PC-3 (cell line): ENCODE data around the gene THSD8. TPM values are rescaled to one million over a fixed set of nuclear protein-coding genes. Genes with fewer than 3 reads are reported as not detected.

ENCODE experiments used
- ATAC-seq: fragments of 200-7000 bp; cut with Tn5 transposase; 2 replicates; pipeline ENCODE4 v1.9.1; 2020; ENCODE audit warnings: mild to moderate bottlenecking, moderate library complexity
- BruUV-seq: library from RNA; stranded (reverse); fragments of 400-500 nt; replicated peaks from 2 replicates; lab custom pipeline; 2021; lab: Mats Ljungman, UMichigan
- CTCF ChIA-PET: fragments of 300-600 bp; sonication (Branson Sonifier 250); formaldehyde crosslinking; loops from one replicate; lab custom pipeline; 2022; ENCODE audit warnings: antibody characterized with exemption; lab: Charles Lee
- POLR2A ChIA-PET: fragments of 300-600 bp; sonication (Branson Sonifier 250); formaldehyde crosslinking; loops from one replicate; lab custom pipeline; 2022; ENCODE audit warnings: antibody characterized with exemption; ENCODE audit not compliant: unreplicated experiment; lab: Charles Lee
- DNase-seq: peaks from one replicate; pipeline ENCODE4 v3.0.0-alpha.2; 2015
- H2AFZ ChIP-seq: fragments of 300-600 bp; sonication (generic); 2 replicates; pipeline ENCODE4 v1.6.0; 2016; ENCODE audit warnings: antibody characterized with exemption, low read length
- H3F3A ChIP-seq: fragments of 300-600 bp; sonication (generic); one replicate; pipeline ENCODE4 v1.6.0; 2017; ENCODE audit warnings: antibody characterized with exemption, low read length, control low read depth, mild to moderate bottlenecking; ENCODE audit not compliant: unreplicated experiment
- H3K27ac ChIP-seq: fragments of 300-600 bp; sonication (generic); 2 replicates; pipeline ENCODE4 v1.5.1; 2016; ENCODE audit warnings: mild to moderate bottlenecking, low read length
- H3K27me3 ChIP-seq: fragments of 300-600 bp; sonication (generic); 2 replicates; pipeline ENCODE4 v1.6.1; 2016; ENCODE audit warnings: low read length, mixed read lengths
- H3K36me3 ChIP-seq: fragments of 300-600 bp; sonication (generic); 2 replicates; pipeline ENCODE4 v1.6.1; 2016; ENCODE audit warnings: low read depth, mixed run types, low read length, mixed read lengths
- H3K4me1 ChIP-seq: fragments of 300-600 bp; sonication (generic); 2 replicates; pipeline ENCODE4 v1.5.1; 2016; ENCODE audit warnings: low read length; ENCODE audit not compliant: insufficient read depth
- H3K4me2 ChIP-seq: fragments of 300-600 bp; sonication (generic); 2 replicates; pipeline ENCODE4 v1.6.0; 2016; ENCODE audit warnings: low read length
- H3K4me3 ChIP-seq: fragments of 300-600 bp; sonication (generic); 2 replicates; pipeline ENCODE4 v1.5.1; 2016; ENCODE audit warnings: mild to moderate bottlenecking, low read length, mixed read lengths
- H3K79me2 ChIP-seq: fragments of 300-600 bp; sonication (generic); 2 replicates; pipeline ENCODE4 v1.6.1; 2017; ENCODE audit warnings: low read length, mixed read lengths
- H3K9ac ChIP-seq: fragments of 300-600 bp; sonication (generic); 2 replicates; pipeline ENCODE4 v1.6.0; 2016; ENCODE audit warnings: mild to moderate bottlenecking, low read length
- H3K9me2 ChIP-seq: fragments of 300-600 bp; sonication (generic); replicated peaks from 2 replicates; pipeline ENCODE4 v1.6.1; 2016; ENCODE audit warnings: mixed run types, low read length, mixed read lengths
- H3K9me3 ChIP-seq: fragments of 300-600 bp; sonication (generic); 2 replicates; pipeline ENCODE4 v1.6.1; 2016; ENCODE audit warnings: low read length, mixed read lengths
- H4K20me1 ChIP-seq: fragments of 300-600 bp; sonication (generic); 2 replicates; pipeline ENCODE4 v1.6.1; 2016; ENCODE audit warnings: low read length, mixed read lengths
- EZH2 ChIP-seq: fragments of 300-600 bp; sonication (generic); IDR thresholded peaks from one replicate; pipeline ENCODE4 v1.6.1; 2017; ENCODE audit warnings: antibody characterized with exemption, mild to moderate bottlenecking, low read length; ENCODE audit not compliant: unreplicated experiment
- EZH2phosphoT487 ChIP-seq: fragments of 300-600 bp; sonication (generic); IDR thresholded peaks from 2 replicates; pipeline ENCODE4 v1.6.1; 2018; ENCODE audit warnings: mild to moderate bottlenecking, antibody characterized with exemption, low read length, borderline replicate concordance
- intact Hi-C: fragments of 100-400 bp; cut with micrococcal nuclease; formaldehyde crosslinking; loops from 2 replicates; pipeline ENCODE4 v1.9.0; 2023
- total RNA-seq: library from RNA; depleted of rRNA; stranded (reverse); fragments of >200 nt; gene quantifications from 2 replicates; pipeline ENCODE4 v1.2.3, GENCODE V29; 2014
- TF ChIP-seq, protein P1 (sequence below): fragments of 300-600 bp; sonication (generic); conservative IDR thresholded peaks from 2 replicates; pipeline ENCODE4 v1.5.1; 2017; ENCODE audit warnings: antibody characterized with exemption, low read depth, mild to moderate bottlenecking, low read length

THSD8 gene
- total RNA-seq, 1 experiment from 2014 or later, result not detected

DNA sequence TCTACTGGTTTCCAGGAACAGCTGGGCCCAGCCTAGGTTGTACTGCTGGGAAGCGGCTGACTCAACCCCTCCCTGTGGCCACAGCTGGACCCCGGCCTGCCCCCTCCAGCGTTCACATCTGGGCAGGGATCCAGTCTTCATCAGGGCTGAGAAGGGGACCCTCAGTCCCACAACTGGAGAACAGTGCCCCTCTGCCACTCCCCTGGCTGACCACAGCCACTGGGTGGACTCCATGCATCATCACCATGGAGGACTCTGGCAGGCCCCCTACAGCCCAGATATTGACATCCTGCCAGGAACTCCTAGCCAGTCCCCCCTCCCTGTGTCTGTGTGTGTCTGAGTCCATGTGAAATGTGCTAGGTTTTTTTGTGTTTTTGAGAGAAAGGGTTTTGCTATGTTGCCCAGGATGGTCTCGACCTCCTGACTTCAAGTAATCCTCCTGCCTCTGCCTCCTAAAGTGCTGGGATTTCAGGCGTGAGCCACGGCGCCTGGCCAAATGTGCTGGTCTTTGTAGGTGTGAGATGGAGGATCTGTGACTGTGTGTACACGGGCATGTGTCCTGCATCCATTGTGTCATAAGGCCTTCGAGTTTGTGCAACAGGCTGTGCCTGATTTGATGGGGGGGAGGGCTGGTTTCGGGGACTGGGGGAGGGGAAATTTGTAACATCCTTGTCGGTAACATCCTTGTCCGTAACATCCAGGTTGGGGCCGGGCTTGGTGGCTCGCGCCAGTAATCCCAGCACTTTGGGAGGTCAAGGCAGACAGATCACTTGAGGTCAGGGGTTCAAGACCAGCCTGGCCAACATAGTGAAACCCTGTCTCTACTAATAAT is 22.5 kb upstream of the THSD8 start:
- H2AFZ ChIP-seq, result peak overlapping the region; percentile 86; the same call in 1 of the 2 replicates
- H3K9ac ChIP-seq, result 0 out of 2 replicates have a peak overlapping the region, but pooled peaks have one; percentile 59
- no peaks in the 10 kb centered on the region for H4K20me1 ChIP-seq
- no peak overlapping the region for H3K27ac ChIP-seq
- ATAC-seq (no peak), DNase-seq (peak; percentile 27)
- POLR2A ChIA-PET, result no interaction called here
- H3K27me3 ChIP-seq, result no peaks in the 10 kb centered on the region
- peaks cover 44% of the 10 kb centered on the region for H3K4me1 ChIP-seq
- peaks cover 5% of the 10 kb centered on the region for H3F3A ChIP-seq
- H3K4me3 ChIP-seq, result no peak overlapping the region
- CTCF ChIA-PET, result no interaction called here
- TF ChIP-seq EZH2phosphoT487, result no peak
- TF ChIP-seq, protein P1, sequence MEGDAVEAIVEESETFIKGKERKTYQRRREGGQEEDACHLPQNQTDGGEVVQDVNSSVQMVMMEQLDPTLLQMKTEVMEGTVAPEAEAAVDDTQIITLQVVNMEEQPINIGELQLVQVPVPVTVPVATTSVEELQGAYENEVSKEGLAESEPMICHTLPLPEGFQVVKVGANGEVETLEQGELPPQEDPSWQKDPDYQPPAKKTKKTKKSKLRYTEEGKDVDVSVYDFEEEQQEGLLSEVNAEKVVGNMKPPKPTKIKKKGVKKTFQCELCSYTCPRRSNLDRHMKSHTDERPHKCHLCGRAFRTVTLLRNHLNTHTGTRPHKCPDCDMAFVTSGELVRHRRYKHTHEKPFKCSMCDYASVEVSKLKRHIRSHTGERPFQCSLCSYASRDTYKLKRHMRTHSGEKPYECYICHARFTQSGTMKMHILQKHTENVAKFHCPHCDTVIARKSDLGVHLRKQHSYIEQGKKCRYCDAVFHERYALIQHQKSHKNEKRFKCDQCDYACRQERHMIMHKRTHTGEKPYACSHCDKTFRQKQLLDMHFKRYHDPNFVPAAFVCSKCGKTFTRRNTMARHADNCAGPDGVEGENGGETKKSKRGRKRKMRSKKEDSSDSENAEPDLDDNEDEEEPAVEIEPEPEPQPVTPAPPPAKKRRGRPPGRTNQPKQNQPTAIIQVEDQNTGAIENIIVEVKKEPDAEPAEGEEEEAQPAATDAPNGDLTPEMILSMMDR, result peak; percentile 15; the same call in 1 of the 2 replicates
- H3K79me2 ChIP-seq, result no peaks in the 10 kb centered on the region
- no peaks in the 10 kb centered on the region for H3K9me3 ChIP-seq
- H3K4me2 ChIP-seq, result peak overlapping the region; percentile 89; the same call in 1 of the 2 replicates
- BruUV-seq, result no TSS peak
- no peaks in the 10 kb centered on the region for H3K36me3 ChIP-seq
- intact Hi-C loops, result loop anchor here (5.0 kb wide), 1 partner anchor 68 kb away; no protein-coding TSS in a partner anchor
- no peaks in the 10 kb centered on the region for H3K9me2 ChIP-seq

DNA sequence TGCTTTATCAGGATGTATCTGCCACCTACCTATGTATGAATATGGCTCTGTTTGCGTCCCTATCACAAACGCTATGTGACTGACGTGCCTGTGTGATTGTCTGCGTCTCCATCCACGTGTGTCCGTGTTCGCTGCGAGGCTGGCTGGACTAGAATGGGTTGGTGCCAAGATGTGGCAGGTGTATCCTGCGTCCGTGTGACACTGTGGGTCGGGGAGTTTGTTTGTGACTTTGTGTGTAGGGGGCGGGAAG is 19.8 kb upstream of the THSD8 start:
- peak overlapping the region; percentile 93 for H2AFZ ChIP-seq
- H3K9me2 ChIP-seq, result no peaks in the 10 kb centered on the region
- intact Hi-C loops, result no loop called here
- H3K4me1 ChIP-seq, result peaks cover 63% of the 10 kb centered on the region
- peaks cover 5% of the 10 kb centered on the region for H3F3A ChIP-seq
- ATAC-seq (no peak; the same call in 1 of the 2 replicates), DNase-seq (no peak)
- peak overlapping the region; percentile 69 for H3K4me3 ChIP-seq
- no TSS peak for BruUV-seq
- H3K36me3 ChIP-seq, result no peaks in the 10 kb centered on the region
- TF ChIP-seq, protein P1, result no peak
- TF ChIP-seq EZH2 (no peak), EZH2phosphoT487 (no peak)
- POLR2A ChIA-PET, result no interaction called here
- no peaks in the 10 kb centered on the region for H4K20me1 ChIP-seq
- no peaks in the 10 kb centered on the region for H3K27me3 ChIP-seq
- peak overlapping the region; percentile 73 for H3K9ac ChIP-seq
- peak overlapping the region; percentile 90 for H3K4me2 ChIP-seq
- peak overlapping the region; percentile 80 for H3K27ac ChIP-seq
- H3K79me2 ChIP-seq, result no peaks in the 10 kb centered on the region
- CTCF ChIA-PET, result no interaction called here
- H3K9me3 ChIP-seq, result no peaks in the 10 kb centered on the region
